NB4 (cell line): Measurements from ENCODE around the gene IDH1.

Experiments
- DNase-seq: peaks from one replicate; pipeline ENCODE4 v3.0.0; 2010; ENCODE audit warnings: low read depth
- H3K4me3 ChIP-seq: one replicate; pipeline ENCODE4 v1.5.1; 2011; ENCODE audit warnings: mild to moderate bottlenecking, low read depth, low read length, moderate library complexity
- MYC ChIP-seq: IDR thresholded peaks from 2 replicates; pipeline ENCODE4 v1.6.1; 2011; ENCODE audit warnings: low read depth, low read length
- POLR2A ChIP-seq: IDR thresholded peaks from 2 replicates; pipeline ENCODE4 v1.6.1; 2011; ENCODE audit warnings: mild to moderate bottlenecking; ENCODE audit not compliant: insufficient read length; ENCODE audit errors: extremely low read depth
- TF ChIP-seq, protein P1 (sequence below): IDR thresholded peaks from 2 replicates; pipeline ENCODE4 v1.6.1; 2011; ENCODE audit warnings: low read depth, low read length
- TF ChIP-seq, protein P2 (sequence below): IDR thresholded peaks from one replicate; pipeline ENCODE4 v1.5.1; 2012; ENCODE audit warnings: low read depth, low read length

The IDH1 gene

DNA sequence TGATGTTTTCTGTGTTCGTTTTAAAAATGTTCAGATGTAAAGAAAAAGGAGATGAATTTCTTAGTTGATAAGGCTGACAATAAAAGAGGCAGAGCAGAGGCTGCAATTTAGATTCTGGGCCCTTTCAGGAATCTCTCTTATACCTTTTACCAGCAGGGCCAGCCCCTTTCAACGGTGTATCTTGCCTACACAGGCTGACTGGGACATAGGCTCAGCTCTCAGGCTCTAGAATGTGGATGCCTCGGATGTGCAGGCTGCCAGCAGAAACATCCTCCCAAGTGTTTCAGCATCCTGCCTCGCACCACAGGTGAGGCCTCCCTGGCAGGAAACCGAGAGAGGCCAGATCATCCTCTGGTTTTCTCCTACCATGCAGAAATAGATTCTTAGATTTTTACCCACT lies 68.4 kb downstream of the IDH1 start:
- no peak for DNase-seq
- TF ChIP-seq, protein P1, sequence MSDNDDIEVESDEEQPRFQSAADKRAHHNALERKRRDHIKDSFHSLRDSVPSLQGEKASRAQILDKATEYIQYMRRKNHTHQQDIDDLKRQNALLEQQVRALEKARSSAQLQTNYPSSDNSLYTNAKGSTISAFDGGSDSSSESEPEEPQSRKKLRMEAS = no peak
- TF ChIP-seq, protein P2, sequence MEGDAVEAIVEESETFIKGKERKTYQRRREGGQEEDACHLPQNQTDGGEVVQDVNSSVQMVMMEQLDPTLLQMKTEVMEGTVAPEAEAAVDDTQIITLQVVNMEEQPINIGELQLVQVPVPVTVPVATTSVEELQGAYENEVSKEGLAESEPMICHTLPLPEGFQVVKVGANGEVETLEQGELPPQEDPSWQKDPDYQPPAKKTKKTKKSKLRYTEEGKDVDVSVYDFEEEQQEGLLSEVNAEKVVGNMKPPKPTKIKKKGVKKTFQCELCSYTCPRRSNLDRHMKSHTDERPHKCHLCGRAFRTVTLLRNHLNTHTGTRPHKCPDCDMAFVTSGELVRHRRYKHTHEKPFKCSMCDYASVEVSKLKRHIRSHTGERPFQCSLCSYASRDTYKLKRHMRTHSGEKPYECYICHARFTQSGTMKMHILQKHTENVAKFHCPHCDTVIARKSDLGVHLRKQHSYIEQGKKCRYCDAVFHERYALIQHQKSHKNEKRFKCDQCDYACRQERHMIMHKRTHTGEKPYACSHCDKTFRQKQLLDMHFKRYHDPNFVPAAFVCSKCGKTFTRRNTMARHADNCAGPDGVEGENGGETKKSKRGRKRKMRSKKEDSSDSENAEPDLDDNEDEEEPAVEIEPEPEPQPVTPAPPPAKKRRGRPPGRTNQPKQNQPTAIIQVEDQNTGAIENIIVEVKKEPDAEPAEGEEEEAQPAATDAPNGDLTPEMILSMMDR = no peak
- no peak for TF ChIP-seq POLR2A
- no peak for TF ChIP-seq MYC
- no peak overlapping the region for H3K4me3 ChIP-seq
